GM21576 (cell line): ENCODE results near the gene DLGAP4.
"Not testable (repeated sequence)": the region's sequence is repeated elsewhere in the genome, so short reads cannot be mapped to it uniquely, and the experiment has no call there.

Source experiments
- ATAC-seq: cut with Tn5 transposase; IDR thresholded peaks from one replicate; pipeline ENCODE4 v1.9.1; 2021; ENCODE audit warnings: mild to moderate bottlenecking, moderate library complexity; ENCODE audit not compliant: unreplicated experiment

DLGAP4 gene

DNA sequence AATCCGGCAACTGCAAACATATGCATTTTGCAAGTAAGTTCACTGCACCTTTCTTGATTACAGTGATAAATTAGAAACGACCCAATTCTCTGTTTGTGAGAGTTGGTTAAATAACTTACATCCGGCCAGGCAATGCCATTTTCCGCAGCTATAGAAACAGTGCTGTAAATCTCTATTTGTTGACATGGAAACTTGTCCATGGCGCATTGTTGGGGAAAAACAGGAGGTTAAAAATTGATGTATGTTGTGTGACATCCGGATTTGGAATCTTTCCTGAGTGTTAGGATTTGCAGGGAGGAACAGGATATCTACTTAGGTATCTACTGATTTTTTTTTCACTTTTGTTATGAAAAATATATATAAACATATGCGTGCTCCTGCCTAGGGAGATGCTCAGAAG is 66.5 kb downstream of the DLGAP4 start:
- no peak for ATAC-seq

DNA sequence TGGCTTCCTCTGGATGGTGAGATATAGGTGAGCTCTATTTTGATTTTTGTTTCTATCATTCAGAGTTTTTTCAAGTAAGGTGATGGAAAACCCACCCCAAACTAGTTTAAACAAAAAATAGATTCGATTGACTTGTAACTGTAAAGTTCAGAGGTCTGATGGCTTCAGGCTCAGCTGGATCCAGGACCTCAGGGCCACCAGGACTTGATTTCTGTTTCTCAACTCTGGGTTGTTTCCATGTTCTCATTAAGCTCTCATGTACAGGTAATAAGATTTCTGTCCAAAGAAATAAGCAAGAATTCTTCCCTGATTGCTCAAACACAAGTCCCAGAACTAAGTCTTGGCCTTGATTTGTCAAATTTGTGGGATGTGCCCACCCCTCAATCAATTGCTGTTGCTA is 67.0 kb downstream of the DLGAP4 start:
- no peak for ATAC-seq

DNA sequence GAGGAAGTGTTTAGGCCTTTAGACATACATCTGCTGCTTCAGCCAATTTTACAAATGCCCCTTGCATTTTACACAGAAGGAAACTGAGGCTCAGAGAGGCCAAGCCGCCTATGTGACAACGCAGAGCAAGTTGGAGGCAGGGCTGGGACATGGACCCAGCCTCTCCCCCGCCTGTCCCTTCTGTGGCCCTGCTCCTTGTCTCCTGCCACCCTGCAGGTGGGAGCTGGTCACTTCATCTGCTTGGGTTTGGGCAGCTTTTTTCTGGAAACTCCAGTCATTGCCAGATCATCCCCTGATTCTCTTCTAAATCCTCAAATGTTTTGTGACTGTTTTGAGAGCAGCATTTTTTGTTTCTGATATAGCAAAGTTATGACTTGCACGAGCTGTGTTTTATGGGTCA is 68.9 kb downstream of the DLGAP4 start:
- no peak for ATAC-seq

DNA sequence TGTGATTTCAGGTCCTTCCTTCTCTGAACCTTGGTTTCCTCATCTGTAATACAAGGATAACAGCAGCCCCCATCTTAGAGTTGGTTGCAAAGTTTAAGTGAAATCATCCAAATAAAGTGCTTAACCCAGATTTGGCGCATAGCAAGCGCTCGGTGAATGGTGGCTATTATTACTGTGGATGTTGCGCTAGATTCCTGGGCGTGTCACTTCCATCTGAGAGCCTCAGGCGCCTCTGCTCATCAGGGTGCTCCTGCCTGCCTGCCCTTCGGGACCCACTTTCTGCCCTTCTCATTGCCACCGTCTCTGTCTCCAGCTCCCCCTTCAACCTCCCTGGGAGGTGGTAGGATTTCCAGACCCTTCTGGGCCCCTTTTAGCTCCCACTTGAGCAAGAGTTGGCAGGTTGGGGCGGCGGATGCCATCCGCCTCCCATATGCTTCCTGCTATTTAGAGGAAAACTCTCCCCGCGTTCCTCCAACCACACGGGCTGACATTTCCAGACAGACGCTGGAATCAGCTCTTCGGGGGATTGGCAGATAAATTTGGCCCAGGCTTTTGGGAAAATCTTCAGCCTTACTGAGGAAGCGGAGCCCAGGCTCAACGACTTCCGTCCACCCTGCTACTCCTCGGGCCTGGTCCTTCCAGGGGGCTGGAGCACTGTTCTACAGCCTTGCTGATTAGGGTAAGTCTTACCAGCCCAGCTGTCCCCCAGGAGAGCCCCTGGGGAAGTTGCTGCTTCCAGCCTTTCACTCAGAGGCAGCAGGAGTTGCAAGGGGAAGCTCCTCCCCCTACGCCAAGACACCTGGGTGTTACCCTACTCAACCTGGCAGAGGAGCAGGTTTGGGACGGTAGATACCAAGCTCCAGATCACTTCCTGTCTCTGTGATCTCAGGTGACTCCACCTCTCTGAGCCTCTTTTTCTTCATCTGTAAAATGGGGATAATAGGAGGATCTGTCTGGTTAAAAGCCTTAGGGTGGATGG is 71.5 kb downstream of the DLGAP4 start:
- no peak for ATAC-seq

DNA sequence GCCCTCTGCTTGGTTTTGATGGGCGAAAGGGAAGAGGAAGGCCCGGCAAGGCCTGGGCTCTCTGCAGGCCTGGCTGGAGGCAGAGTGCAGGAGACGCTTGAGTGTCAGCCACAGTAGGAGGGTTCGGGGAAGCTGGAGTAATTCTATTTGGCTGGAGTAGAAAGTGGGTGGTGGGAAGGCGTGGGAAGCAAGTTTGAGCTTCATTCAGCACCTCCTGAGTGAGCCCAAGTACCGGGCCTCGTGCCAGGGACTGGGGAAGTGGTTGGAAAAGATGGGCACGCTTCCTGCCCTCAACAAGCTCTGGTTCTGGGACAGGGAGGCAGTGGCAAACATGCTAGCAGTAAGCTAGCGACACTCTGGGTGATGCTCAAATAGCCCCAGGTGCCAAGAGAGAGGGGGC is 72.5 kb downstream of the DLGAP4 start:
- ATAC-seq, result no peak

DNA sequence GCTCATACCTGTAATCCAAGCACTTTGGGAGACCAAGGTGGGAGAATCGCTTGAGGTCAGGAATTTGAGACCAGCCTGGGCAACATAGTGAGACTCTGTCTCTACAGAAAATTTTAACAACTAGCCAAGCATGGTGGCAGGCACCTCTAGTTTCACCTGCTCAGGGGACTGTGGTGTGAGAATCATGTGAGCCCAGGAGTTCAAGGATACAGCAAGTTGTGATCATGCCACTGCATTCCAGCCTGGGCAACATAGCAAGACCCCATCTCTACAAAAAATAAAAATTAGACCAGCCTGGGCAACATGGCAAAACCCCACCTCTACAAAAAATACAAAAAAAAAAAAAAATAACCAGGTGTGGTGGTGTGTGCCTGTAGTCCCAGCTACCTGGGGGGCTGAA is 73.8 kb downstream of the DLGAP4 start:
- not testable (repeated sequence) for ATAC-seq

DNA sequence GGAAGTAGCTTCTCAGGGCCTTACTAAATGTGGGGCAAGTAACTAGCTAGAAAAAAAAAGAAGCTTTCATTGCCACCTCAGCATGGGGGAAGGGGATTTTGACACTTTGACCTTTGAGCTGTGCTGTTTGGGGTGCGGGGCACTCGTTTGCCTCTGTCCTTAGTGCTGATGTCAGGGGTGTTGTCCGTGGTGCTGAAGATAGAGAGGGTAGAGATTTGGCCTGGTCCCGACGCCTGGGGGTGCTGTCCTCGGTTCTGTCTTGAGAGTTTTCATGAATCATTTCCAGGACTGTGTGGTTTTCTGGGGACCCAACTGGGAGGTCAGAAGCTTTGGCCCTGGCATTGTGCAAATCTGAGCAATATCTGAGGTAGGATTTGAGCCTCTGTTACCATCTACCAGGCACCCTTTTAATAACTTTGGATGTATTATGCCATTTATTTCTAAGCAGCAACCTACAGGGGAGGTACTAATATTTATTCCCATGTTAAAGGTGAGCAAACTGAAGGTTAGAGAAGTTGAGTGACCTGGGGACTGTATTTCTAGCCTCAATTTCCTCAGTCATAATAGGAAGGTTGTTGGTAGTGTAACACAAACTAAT is 78.0 kb downstream of the DLGAP4 start:
- ATAC-seq, result no peak

DNA sequence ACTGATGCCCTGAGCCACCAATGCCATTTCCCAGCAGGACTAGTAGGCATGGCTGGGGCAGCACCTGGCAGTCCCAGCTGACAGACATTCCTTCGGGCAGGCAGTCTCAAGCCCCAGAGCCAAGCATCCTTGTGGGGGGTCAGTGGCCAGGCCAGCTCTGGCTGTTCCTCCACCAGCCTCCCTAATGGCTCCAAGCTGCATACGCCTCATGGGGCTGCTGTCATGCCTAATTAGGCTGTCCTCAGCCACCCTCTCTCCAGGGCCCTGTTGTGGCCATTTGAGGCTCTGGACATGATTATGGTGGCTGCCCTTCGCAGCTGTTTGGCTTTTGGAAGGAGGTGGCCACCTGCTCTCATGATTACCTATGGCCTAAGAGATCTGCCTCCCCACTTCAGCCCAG is 79.4 kb downstream of the DLGAP4 start:
- ATAC-seq, result no peak

DNA sequence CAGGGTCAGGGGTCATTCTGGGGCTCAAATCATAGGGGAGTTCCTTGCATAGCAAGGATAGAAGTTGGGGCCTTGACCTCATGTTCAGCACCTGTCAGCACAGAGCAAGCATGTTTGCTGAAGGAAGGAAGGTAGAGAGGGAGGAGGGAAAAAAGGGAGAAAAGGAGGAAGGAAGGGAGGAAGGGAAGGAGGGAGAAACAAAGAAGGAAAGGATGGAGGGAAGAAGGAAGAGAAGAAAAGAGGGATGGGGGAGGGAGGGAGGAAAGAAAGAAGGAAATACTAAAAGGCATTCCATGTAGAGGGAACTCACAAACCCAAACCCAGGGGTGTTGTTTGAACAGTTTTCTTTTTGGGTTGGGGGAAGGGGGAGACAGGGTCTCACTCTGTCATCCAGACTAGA is 80.1 kb downstream of the DLGAP4 start:
- no peak for ATAC-seq

DNA sequence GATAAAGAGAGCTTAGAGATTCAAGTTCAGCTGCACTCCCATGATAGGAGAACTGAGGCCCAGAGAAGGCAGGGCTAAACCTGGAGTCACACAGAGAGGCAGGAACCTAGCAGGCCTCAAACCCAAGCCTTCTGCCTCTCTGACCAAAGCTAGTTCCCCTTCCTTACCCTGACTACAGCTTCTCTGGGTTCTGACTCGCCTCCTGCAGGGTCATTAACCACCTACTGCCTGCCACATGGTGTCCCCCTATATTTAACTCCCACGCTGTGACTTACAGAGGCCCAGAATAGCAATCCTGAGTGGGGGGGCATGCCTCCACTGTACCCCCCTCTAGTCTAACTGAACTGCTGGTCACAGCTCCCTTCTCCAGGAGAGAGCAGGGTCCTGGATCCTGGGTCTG is 84.1 kb downstream of the DLGAP4 start:
- no peak for ATAC-seq

DNA sequence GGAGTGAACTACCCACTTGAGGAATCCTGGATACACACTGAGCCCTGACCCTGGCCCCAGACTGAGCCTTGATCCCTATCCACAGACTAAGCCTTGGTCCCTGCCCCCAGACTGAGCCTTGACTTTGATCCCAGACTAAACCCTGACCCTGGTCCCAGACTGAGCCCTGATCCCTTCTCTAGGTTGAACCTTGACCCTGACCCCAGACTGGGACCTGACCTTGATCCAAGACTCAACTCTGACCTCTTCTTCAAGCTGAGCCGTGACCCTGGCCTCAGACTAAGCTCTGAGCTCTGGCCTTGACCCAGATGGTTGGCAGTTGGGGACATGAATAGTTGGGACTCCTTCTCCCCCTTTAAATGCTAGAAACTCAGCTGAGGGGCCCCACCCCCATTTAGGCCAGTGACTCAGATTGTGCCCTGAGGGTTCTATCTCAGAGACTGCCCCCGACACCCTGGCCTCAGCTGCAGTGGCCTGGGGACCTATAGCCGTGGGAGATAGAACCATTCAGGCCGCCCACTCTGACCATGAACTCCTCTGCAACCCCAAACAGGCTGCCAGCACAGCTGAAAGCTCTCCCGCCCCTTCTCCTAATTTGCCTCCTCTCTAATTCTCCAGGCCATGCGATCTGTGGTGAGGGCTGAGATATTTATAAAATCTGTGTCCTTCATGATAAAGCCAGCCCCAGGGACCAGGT is 84.7 kb downstream of the DLGAP4 start:
- ATAC-seq, result no peak

DNA sequence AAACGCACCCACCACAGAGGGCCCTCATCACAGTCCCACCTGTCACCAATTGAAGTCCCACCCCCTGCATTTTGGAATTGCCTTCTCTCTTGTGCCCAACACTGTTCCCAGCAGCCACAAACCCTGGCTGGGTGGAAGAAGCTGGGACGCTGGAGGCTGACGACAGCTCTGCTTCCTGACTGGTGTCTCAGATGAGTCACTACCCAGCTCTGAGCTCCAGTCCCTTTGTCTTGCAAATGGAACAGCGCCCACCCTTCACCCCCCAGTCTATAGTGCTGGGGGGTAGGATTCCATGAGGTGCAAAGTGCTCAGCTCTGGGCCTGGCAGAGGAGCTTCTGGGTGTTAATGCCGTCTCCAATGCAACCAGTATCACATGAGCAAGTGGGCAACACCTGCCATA is 85.3 kb downstream of the DLGAP4 start:
- ATAC-seq, result no peak

DNA sequence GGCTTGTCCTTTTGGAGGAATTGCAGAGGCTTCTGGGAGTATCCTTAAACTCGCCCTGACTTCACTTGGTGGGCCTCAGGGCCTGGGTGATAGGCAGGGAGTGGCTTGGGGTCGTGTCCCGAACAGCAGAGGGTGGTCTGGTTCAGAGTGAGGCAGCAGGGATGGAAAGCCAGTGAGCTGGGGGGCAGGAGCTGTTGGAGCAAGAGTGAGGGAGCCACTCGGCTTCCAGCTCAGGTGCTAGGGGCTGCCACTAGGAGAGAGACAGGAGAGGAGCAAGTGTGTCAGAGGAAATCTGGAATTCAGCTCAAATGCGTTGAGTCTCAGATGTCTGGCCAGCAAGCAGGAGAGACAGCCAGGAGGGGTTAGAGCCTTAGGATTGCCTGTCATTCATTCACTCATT is 85.8 kb downstream of the DLGAP4 start:
- ATAC-seq, result no peak

DNA sequence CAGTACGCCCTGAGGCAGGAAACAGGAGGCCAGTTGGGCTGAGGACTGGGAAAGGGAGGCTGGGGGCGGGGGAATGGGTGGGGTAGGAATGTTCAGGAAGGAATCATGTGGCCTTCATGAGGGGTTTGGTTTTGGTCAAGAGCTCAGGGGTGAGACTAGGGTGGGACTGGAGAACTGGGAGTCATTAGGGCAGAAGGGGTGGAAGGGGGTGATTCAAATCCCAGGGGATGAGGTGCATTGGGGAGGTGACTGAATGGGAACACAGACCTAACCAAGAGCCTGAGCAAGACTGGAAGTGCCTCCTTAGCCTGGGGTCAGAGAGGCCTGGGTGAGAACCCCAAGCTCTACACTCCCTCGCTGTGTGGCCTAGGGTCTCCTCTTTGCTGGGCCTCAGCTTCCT is 86.8 kb downstream of the DLGAP4 start:
- no peak for ATAC-seq

DNA sequence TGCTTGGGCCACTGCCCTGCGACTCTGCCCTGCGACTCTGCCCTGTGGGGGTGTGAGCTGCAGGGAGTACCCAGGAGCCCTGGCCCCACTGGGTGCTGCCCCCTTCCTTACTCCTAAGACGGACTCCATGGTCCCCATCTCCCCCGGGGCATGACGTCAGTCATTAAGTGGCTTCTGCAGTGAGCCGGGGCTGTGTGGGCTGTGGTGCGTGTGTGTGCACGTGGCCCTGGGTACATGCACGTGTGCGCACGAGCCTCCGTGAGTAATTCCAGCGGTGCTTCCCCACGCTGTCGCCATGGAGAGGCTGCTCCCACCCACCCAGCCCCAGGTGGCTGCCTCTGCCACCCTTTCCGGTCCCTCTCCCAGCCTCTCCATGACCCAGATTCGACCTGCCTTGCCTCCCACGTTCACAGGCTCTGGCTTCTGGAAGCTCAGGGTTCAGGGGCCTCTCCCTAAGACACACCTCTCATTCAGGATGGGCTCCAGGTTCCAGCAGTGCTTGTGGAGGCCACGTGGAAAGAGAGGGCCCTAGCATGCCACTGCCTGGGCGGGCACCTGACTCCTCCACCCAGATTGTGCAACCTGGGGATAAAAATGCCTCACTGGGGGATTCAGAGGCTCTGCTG is 88.3 kb downstream of the DLGAP4 start:
- no peak for ATAC-seq

DNA sequence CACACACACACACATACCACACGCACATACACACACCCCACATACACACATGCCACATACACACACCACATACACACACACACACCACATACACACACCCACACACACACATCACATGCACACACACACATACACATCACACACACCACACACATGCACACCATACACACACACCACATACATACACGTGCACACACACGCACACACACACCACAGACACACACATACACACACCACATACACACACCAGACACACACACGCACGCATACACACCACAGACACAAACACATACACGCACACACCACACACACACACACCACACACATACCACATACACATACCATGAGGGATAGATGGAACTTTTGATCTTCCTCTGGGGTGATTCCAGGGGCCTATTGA is 90.2 kb downstream of the DLGAP4 start:
- ATAC-seq, result no peak

DNA sequence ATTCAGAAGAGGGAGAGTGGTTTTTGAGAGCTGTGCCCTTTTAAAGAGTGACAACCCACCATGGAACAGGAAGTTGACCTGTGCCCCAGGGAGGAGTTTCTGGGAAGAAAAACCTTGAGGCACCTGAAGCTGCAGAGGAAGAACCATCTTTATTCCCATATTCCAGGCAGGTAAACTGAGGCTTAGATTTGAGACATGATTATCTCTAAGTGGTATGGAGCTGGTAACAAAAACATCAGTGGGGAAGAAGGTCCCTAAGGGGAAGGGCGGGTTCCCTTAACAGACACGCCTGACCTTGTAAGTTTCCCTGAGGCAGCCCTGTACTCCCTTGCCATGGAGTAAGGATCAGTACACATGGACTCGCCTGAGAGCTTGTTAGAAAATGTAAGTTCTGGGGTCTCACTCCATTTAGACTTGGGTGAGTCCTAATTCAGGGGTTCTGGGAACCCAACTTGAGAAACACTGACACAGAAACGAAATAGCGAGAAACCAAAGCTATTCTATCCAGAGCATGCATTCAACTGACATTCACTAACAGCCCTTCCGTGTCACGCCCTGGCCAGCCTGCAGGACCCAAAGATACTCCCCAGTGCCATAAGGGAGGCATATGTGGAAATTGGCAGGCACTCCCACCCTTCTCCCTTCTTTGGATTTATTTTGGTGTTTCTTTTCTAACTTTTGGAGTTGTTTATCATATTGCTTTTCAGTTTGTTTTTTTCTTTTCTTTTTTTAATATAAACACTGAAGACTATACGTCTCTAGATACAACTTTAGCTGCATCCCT is 90.9 kb downstream of the DLGAP4 start:
- ATAC-seq, result no peak

DNA sequence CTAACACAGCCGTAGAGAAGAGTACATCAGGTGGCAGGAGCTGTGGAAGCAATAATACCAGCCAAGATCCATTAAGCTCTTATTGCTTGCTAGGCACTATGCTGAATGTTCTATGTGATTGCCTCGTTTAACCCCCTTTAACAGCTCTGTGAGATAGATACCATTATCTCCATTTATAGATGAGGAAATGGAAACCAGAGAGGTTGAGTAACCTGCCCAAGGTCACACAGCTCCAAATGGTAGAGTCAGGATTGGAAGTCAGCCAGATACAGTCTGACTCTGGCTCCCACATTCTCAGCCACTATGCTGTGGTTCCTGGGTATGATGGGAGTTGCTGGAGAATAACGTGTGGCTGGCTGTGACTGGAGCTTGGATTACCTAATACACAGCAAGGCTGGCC is 92.4 kb downstream of the DLGAP4 start:
- ATAC-seq, result no peak

DNA sequence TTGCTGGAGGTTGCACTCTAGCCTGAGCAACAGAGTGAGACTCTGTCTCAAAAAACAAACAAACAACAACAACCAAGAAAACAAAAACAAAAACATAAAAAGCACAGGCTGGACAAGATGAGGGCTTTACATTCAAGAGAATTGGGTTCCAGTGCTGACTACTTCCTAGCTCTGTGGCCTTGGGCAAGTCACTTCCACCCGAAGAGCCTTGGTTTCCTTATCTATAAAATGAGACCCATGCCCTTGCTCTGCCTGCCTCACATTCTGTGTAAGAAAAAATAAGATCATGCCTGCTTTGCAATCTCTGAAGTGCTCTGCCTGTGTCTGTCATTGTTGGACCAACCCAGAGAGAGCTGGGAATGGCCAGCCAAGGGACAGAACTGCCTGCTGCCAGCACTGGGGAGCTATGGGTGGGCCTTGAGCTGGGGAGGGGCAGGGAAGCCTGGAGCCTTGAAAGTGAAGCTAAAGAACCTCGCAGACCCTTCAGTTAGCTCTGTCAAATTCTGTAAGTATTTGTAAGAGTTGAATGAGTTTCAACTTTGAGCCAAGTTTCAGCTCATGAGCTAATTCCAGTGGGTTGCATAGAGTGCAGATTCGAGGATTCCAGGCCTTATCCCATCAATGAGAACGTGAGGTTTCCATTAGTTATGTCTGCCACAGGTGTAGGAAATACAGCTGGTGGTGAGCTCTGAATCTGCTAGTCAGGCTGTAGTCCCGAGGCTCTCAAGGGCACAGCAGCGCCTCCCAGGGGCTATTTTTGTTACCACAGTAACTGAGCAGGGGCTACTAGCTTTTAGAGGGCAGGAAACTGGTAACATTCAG is 93.2 kb downstream of the DLGAP4 start:
- no peak for ATAC-seq
